SK-N-SH (cell line): ENCODE measurements around the gene XYLT2.

Experiments used
- CHD2 ChIP-seq: fragments of 150-350 bp; IDR thresholded peaks from 2 replicates; pipeline ENCODE4 v1.6.1; 2018; ENCODE audit warnings: low read length; ENCODE audit not compliant: partially characterized antibody
- EP300 ChIP-seq, 2 experiments: IDR thresholded peaks; 2 replicates each; pipeline versions ENCODE4 v1.4.0 to v1.6.1; 2012; ENCODE audit warnings: borderline replicate concordance in 1 of 2, low read depth in 1 of 2, low read length in 1 of 2
- GATA2 ChIP-seq: sonication (generic); formaldehyde crosslinking; IDR thresholded peaks from 2 replicates; pipeline ENCODE4 v1.5.0; 2020; ENCODE audit warnings: mild to moderate bottlenecking, missing genetic modification reagents
- MEF2A ChIP-seq: IDR thresholded peaks from 2 replicates; pipeline ENCODE4 v1.4.0; 2012; ENCODE audit warnings: low read depth, borderline replicate concordance
- RAD21 ChIP-seq: IDR thresholded peaks from 2 replicates; pipeline ENCODE4 v1.6.1; 2012; ENCODE audit warnings: mild to moderate bottlenecking, low read length
- YY1 ChIP-seq: IDR thresholded peaks from 2 replicates; pipeline ENCODE4 v1.4.0; 2012; ENCODE audit warnings: low read depth, mild to moderate bottlenecking
- TF ChIP-seq, protein P1 (sequence below): fragments of 200-600 bp; sonication (generic); IDR thresholded peaks from 2 replicates; pipeline ENCODE4 v1.6.1; 2017; ENCODE audit warnings: antibody characterized with exemption, mild to moderate bottlenecking, moderate library complexity

- TF ChIP-seq, protein P1, sequence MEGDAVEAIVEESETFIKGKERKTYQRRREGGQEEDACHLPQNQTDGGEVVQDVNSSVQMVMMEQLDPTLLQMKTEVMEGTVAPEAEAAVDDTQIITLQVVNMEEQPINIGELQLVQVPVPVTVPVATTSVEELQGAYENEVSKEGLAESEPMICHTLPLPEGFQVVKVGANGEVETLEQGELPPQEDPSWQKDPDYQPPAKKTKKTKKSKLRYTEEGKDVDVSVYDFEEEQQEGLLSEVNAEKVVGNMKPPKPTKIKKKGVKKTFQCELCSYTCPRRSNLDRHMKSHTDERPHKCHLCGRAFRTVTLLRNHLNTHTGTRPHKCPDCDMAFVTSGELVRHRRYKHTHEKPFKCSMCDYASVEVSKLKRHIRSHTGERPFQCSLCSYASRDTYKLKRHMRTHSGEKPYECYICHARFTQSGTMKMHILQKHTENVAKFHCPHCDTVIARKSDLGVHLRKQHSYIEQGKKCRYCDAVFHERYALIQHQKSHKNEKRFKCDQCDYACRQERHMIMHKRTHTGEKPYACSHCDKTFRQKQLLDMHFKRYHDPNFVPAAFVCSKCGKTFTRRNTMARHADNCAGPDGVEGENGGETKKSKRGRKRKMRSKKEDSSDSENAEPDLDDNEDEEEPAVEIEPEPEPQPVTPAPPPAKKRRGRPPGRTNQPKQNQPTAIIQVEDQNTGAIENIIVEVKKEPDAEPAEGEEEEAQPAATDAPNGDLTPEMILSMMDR = no peak
- TF ChIP-seq RAD21 (no peak), EP300 (IDR thresholded peaks at IDR 0.05; ENCODE audit: borderline replicate concordance in 1 of 2, low read depth in 1 of 2, low read length in 1 of 2) (no peak), GATA2 (CRISPR knock-in tag) (no peak), MEF2A (no peak), CHD2 (no peak), YY1 (no peak)
Measured at GRCh38 chr17:50373705-50374104, 27.8 kb downstream of the XYLT2 start.
